Thyroid gland (tissue), 4 donors: Measurements from ENCODE around the gene NELL2. TPM values are rescaled to one million over a fixed set of nuclear protein-coding genes. Genes with fewer than 3 reads are reported as not detected.

Source experiments
- DNase-seq, 2 donors: peaks; one replicate each; pipeline ENCODE4 v3.0.0-alpha.2; 2019
- H3K27ac ChIP-seq, 3 donors: fragments of 200-600 bp; sonication (generic); 1 replicate in 2 of 3; 2 replicates in 1 of 3; pipeline ENCODE4 v1.5.1; 2016 to 2019; ENCODE audit warnings: mild to moderate bottlenecking in 1 of 3, moderate library complexity in 1 of 3
- H3K27me3 ChIP-seq: fragments of 200-600 bp; sonication (generic); one replicate; pipeline ENCODE4 v1.5.1; 2019
- H3K36me3 ChIP-seq, 2 donors: fragments of 200-600 bp; sonication (generic); one replicate each; pipeline ENCODE4 v1.5.1; 2016 to 2019
- H3K4me1 ChIP-seq, 2 donors: fragments of 200-600 bp; sonication (generic); one replicate each; pipeline ENCODE4 v1.5.1; 2017 to 2019
- H3K4me3 ChIP-seq, 3 donors: fragments of 200-600 bp; sonication (generic); replicated peaks in 1 of 3; 1 replicate in 2 of 3; 2 replicates in 1 of 3; pipeline ENCODE4 v1.5.1; 2016; ENCODE audit warnings: mild to moderate bottlenecking in 1 of 3
- H3K9me3 ChIP-seq: fragments of 200-600 bp; sonication (generic); one replicate; pipeline ENCODE4 v1.5.1; 2017
- POLR2A ChIP-seq, 2 donors: fragments of 450-650 bp; IDR thresholded peaks; one replicate each; pipeline ENCODE4 v1.6.1; 2017; ENCODE audit warnings: antibody characterized with exemption in 2 of 2, mild to moderate bottlenecking in 2 of 2, moderate library complexity in 1 of 2
- WGBS, 2 donors: methylation state at CpG; one replicate each; pipeline ENCODE4 v1.1.5; 2017; 5-methylcytosine and 5-hydroxymethylcytosine counted together
- intact Hi-C: fragments of 100-400 bp; cut with DNase I; formaldehyde crosslinking; loops from one replicate; pipeline ENCODE4 v1.15.1; 2023
- total RNA-seq, 4 donors: library from RNA; depleted of rRNA; stranded (reverse); fragments of >200 nt; gene quantifications; one replicate each; pipeline ENCODE4 v1.2.3, GENCODE V29; 2016
- TF ChIP-seq, protein P1 (sequence below), 6 experiments: fragments of 200-600 bp in 3 of 6; fragments of 450-650 bp in 3 of 6; sonication (generic) in 3 of 6; IDR thresholded peaks; one replicate each; pipeline ENCODE4 v1.5.1; 2016 to 2019; ENCODE audit warnings: antibody characterized with exemption in 6 of 6, mild to moderate bottlenecking in 2 of 6, inconsistent platforms in 1 of 6, moderate library complexity in 1 of 6

NELL2 gene
- total RNA-seq, 4 donors from 2014 or later: 22.2 to 32.0 (median 26.5) TPM

DNA sequence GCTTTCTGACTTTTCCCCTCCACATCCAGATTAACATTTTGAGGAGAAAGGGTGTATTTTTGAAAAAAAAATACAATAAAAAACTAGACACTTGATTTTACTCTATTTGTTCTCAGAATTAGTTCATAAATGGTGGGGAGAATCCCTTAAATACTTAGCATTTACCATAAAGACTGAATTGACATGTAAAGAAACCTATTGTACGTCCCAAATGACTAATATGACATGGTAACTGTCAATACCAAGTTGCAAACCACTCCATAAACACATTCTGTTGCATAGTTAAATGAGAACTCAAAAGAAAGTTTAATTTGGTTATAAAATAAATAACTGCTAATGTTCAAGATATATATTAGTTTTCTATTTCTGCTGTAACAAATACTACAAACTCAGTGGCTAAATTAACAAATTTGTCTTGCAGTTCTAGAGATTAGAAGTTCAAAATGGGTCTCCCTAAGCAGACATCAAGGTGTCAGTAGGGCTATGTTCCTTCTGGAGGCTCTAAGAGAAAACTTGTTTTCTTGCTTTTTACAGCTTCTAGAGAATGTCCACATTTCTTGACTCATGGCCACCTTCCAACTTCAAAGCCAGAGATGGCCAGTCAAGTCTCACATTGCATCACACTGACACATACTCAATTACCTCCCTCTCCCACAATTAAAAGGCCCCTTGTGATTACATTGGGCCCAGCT, 16.0 kb downstream of the NELL2 start:
- no peaks in the 10 kb centered on the region for H3K27me3 ChIP-seq
- intact Hi-C loops: no loop called here
- H3K36me3 ChIP-seq: no peaks in the 10 kb centered on the region
- no peaks in the 10 kb centered on the region for H3K9me3 ChIP-seq
- no peaks in the 10 kb centered on the region for H3K4me1 ChIP-seq
- no peak overlapping the region for H3K4me3 ChIP-seq
- 87 to 91% methylated on average over 1 of the region's 1 CpG for WGBS, 2 donors
- TF ChIP-seq, protein P1, sequence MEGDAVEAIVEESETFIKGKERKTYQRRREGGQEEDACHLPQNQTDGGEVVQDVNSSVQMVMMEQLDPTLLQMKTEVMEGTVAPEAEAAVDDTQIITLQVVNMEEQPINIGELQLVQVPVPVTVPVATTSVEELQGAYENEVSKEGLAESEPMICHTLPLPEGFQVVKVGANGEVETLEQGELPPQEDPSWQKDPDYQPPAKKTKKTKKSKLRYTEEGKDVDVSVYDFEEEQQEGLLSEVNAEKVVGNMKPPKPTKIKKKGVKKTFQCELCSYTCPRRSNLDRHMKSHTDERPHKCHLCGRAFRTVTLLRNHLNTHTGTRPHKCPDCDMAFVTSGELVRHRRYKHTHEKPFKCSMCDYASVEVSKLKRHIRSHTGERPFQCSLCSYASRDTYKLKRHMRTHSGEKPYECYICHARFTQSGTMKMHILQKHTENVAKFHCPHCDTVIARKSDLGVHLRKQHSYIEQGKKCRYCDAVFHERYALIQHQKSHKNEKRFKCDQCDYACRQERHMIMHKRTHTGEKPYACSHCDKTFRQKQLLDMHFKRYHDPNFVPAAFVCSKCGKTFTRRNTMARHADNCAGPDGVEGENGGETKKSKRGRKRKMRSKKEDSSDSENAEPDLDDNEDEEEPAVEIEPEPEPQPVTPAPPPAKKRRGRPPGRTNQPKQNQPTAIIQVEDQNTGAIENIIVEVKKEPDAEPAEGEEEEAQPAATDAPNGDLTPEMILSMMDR (IDR thresholded peaks at IDR 0.05): no peak
- TF ChIP-seq POLR2A (IDR thresholded peaks at IDR 0.05): no peak
- no peak overlapping the region for H3K27ac ChIP-seq
- no peak for DNase-seq

DNA sequence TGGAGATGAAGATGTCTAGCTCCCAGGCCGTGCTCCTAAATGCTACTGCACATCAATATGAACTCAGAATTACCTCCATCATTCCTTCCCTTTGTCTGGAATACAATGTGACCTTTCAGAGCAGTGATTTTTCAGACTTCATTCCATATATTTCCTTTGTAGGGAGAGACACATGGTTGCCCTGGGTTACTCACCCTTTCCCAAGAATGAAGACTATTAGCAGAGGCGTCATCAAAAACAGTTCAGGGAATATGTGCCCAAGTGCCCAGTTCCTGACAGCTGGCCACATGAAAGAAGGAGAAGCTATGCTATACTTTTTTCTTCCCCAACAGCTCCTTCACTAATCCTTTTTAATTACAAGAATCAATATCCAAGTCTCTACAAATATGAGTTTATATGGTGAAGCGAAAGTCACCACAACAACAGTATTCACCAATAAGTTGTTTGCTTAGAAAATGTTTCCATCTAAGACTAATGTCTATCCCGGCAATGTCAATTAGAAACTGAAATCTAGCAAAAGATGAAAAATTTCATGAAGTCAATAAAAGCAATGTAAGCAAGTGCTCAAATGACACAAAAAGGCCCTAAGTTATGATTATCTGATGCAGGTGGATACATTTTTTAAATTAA, 17.8 kb downstream of the NELL2 start:
- no peak for TF ChIP-seq POLR2A (IDR thresholded peaks at IDR 0.05)
- TF ChIP-seq, protein P1 (IDR thresholded peaks at IDR 0.05): no peak
- Histone ChIP-seq H3K27ac (no peak overlapping the region), H3K4me1 (no peaks in the 10 kb centered on the region), H3K9me3 (no peaks in the 10 kb centered on the region), H3K4me3 (no peak overlapping the region), H3K36me3 (no peaks in the 10 kb centered on the region), H3K27me3 (no peaks in the 10 kb centered on the region)
- WGBS, 2 donors: 91 to 93% methylated on average over 4 of the region's 4 CpGs
- no peak for DNase-seq
- intact Hi-C loops: no loop called here

DNA sequence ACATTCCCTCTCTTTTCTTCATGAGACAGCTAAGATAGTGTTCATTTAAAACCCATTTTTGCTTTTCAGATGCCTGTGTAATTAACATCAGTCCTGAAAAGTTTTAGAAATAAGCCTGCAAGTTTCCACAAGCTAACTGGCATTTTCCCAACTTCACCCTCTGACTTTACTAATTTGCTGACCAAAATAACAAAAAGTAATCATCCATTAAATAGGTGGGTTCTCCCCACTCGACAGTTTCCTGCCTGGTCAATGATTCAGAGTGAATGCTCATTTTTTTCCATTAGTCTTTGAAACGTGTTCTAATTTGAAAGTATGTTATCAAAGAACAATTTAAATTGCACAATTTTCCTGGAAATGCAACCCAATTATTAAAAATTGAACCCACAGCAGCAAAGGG, 23.6 kb downstream of the NELL2 start:
- Histone ChIP-seq H3K4me3 (no peak overlapping the region), H3K9me3 (no peaks in the 10 kb centered on the region), H3K27ac (no peak overlapping the region), H3K36me3 (no peaks in the 10 kb centered on the region), H3K27me3 (no peaks in the 10 kb centered on the region), H3K4me1 (peaks cover 0 to 5% of the 10 kb centered on the region in 2 donors)
- no peak for DNase-seq
- intact Hi-C loops: no loop called here
- TF ChIP-seq POLR2A (IDR thresholded peaks at IDR 0.05): no peak
- TF ChIP-seq, protein P1 (IDR thresholded peaks at IDR 0.05): no peak
- 10 to 13% methylated on average over 2 of the region's 2 CpGs for WGBS, 2 donors

DNA sequence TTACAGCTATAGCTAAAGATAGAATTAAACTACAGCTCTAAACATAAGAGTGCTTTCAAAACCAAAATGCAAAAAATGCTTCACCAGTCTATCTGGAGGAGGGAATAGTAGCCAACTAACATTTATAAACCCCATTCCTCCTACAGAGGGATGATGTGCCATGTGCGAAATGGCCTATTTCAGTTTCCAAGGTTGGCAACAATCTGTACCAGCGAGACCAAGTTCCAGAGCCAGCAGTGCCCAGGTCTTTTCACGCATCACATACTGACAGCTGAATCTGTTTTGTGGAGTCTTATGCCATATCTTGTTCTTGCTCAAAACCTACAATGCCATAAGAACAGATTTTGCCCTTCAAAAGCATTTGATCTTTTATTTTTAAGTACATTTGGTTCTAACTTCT, 24.5 kb downstream of the NELL2 start:
- Histone ChIP-seq H3K27ac (no peak overlapping the region), H3K4me1 (peaks cover 0 to 5% of the 10 kb centered on the region in 2 donors), H3K9me3 (no peaks in the 10 kb centered on the region), H3K36me3 (no peaks in the 10 kb centered on the region), H3K27me3 (no peaks in the 10 kb centered on the region), H3K4me3 (no peak overlapping the region)
- no peak for TF ChIP-seq POLR2A (IDR thresholded peaks at IDR 0.05)
- TF ChIP-seq, protein P1 (IDR thresholded peaks at IDR 0.05): no peak
- no peak for DNase-seq
- 93 to 97% methylated on average over 3 of the region's 3 CpGs for WGBS, 2 donors
- intact Hi-C loops: no loop called here

DNA sequence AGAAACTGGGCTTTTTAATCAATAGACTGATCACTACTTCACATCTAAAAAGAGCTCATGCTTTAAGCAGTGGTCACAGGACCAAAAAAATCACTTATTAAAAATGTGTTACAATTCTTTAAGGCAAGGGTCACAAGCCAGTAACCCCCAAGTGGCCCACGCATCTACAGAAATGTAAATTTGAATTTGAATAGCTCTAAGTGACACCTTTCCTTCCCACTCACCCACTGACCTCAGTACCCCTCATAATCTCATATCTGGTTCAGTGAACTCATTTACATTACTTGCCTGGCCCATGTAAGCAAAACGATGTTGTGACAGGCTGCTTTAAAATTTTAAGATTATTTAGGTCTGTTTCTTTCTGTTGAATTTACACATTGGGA, 27.4 kb downstream of the NELL2 start:
- intact Hi-C loops: no loop called here
- H3K27ac ChIP-seq: no peak overlapping the region
- WGBS, 2 donors: 75 to 76% methylated on average over 2 of the region's 2 CpGs

More for the DNA sequence above, 27.4 kb downstream of the NELL2 start:
- Histone ChIP-seq H3K36me3 (no peaks in the 10 kb centered on the region), H3K27me3 (no peaks in the 10 kb centered on the region), H3K4me3 (no peak overlapping the region), H3K4me1 (peaks cover 0 to 5% of the 10 kb centered on the region in 2 donors), H3K9me3 (no peaks in the 10 kb centered on the region)
- TF ChIP-seq, protein P1 (IDR thresholded peaks at IDR 0.05): no peak
- TF ChIP-seq POLR2A (IDR thresholded peaks at IDR 0.05): no peak
- DNase-seq: no peak
